ENCODE data around the gene SLC39A11. TPM values are rescaled to one million over a fixed set of nuclear protein-coding genes. Genes with fewer than 3 reads are reported as not detected.

SLC39A11 gene
- total RNA-seq, 2 donors from 2014 or later, result 18.1 to 20.1 TPM

- H3K27me3 Mint-ChIP-seq (ENCODE audit: insufficient read depth), result peaks cover 3% of the 10 kb centered on the region
Observed at GRCh38 chr17:72977771-72978417, 114.6 kb downstream of the SLC39A11 start.

GRCh38 chr17:72976971-72977770 is 115.3 kb downstream of the SLC39A11 start:
- Histone ChIP-seq H3K4me1 (ENCODE audit: control insufficient read depth, insufficient read depth, low read length) (no peaks in the 10 kb centered on the region), H3K9ac (ENCODE audit: extremely low read depth, low read length, poor library complexity, severe bottlenecking) (no peak overlapping the region)
- no peak overlapping the region for H3K4me3 Mint-ChIP-seq

More at GRCh38 chr17:72977771-72978417, 114.6 kb downstream of the SLC39A11 start:
- peaks cover 12% of the 10 kb centered on the region for H3K9me3 Mint-ChIP-seq
- no peak for TF ChIP-seq CTCF (conservative IDR thresholded peaks at IDR 0.05)
- no peaks in the 10 kb centered on the region for H3K36me3 ChIP-seq (ENCODE audit: control insufficient read depth, insufficient read depth, low read length)
- no peaks in the 10 kb centered on the region for H3K27me3 ChIP-seq (ENCODE audit: control insufficient read depth, insufficient read depth, low read length, poor library complexity, severe bottlenecking)
- H3K27ac ChIP-seq (ENCODE audit: low read depth, low read length), result no peak overlapping the region
- H3K4me1 ChIP-seq (ENCODE audit: control insufficient read depth, insufficient read depth, low read length), result no peaks in the 10 kb centered on the region
- no peak overlapping the region for H3K27ac Mint-ChIP-seq
- peaks cover 18% of the 10 kb centered on the region for H3K4me1 Mint-ChIP-seq
- no peaks in the 10 kb centered on the region for H3K36me3 Mint-ChIP-seq (ENCODE audit: low read depth)
- H3K9ac ChIP-seq (ENCODE audit: extremely low read depth, low read length, poor library complexity, severe bottlenecking), result no peak overlapping the region
- peaks cover 14% of the 10 kb centered on the region for H3K9me3 ChIP-seq (ENCODE audit: control insufficient read depth, low read length)
- 92 to 97% methylated on average over 15 to 20 of the region's 20 CpGs for WGBS, 2 experiments (ENCODE audit: insufficient coverage in 1 of 2, insufficient read length in 1 of 2)
- H3K4me3 ChIP-seq (ENCODE audit: low read length), result no peak overlapping the region
- no peak overlapping the region for H3K4me3 Mint-ChIP-seq
- no peak for DNase-seq

GRCh38 chr17:72975509-72975908 is 117.0 kb downstream of the SLC39A11 start:
- Histone ChIP-seq H3K36me3 (ENCODE audit: control insufficient read depth, insufficient read depth, low read length) (no peaks in the 10 kb centered on the region), H3K4me1 (ENCODE audit: control insufficient read depth, insufficient read depth, low read length) (peaks cover under 1% of the 10 kb centered on the region), H3K27me3 (ENCODE audit: control insufficient read depth, insufficient read depth, low read length, poor library complexity, severe bottlenecking) (no peaks in the 10 kb centered on the region), H3K27ac (ENCODE audit: low read depth, low read length) (no peak overlapping the region), H3K9me3 (ENCODE audit: control insufficient read depth, low read length) (peaks cover 14% of the 10 kb centered on the region), H3K4me3 (ENCODE audit: low read length) (no peak overlapping the region), H3K9ac (ENCODE audit: extremely low read depth, low read length, poor library complexity, severe bottlenecking) (no peak overlapping the region)
- Mint-ChIP-seq H3K27me3 (ENCODE audit: insufficient read depth) (peaks cover 3% of the 10 kb centered on the region), H3K36me3 (ENCODE audit: low read depth) (no peaks in the 10 kb centered on the region), H3K27ac (no peak overlapping the region), H3K9me3 (peaks cover 12% of the 10 kb centered on the region), H3K4me3 (no peak overlapping the region), H3K4me1 (peaks cover 33% of the 10 kb centered on the region)
- DNase-seq, result no peak
- no peak for TF ChIP-seq CTCF (conservative IDR thresholded peaks at IDR 0.05)
- 94 to 100% methylated on average over 1 to 2 of the region's 2 CpGs for WGBS, 2 experiments (ENCODE audit: insufficient coverage in 1 of 2, insufficient read length in 1 of 2)

More at GRCh38 chr17:72976971-72977770, 115.3 kb downstream of the SLC39A11 start:
- peak; percentile 67 for DNase-seq
- H3K9me3 ChIP-seq (ENCODE audit: control insufficient read depth, low read length), result peaks cover 14% of the 10 kb centered on the region
- no peak for TF ChIP-seq CTCF (conservative IDR thresholded peaks at IDR 0.05)
- Mint-ChIP-seq H3K36me3 (ENCODE audit: low read depth) (no peaks in the 10 kb centered on the region), H3K4me1 (peaks cover 21% of the 10 kb centered on the region), H3K27me3 (ENCODE audit: insufficient read depth) (peaks cover 3% of the 10 kb centered on the region), H3K27ac (peak overlapping the region; percentile 26), H3K9me3 (peaks cover 12% of the 10 kb centered on the region)
- WGBS, 2 experiments (ENCODE audit: insufficient coverage in 1 of 2, insufficient read length in 1 of 2), result 81 to 88% methylated on average over 6 to 12 of the region's 12 CpGs
- H3K27ac ChIP-seq (ENCODE audit: low read depth, low read length), result no peak overlapping the region
- no peaks in the 10 kb centered on the region for H3K36me3 ChIP-seq (ENCODE audit: control insufficient read depth, insufficient read depth, low read length)
- no peaks in the 10 kb centered on the region for H3K27me3 ChIP-seq (ENCODE audit: control insufficient read depth, insufficient read depth, low read length, poor library complexity, severe bottlenecking)
- no peak overlapping the region for H3K4me3 ChIP-seq (ENCODE audit: low read length)
